GM10266 (cell line): ENCODE results near the gene TUNAR.

Experiments
- DNase-seq: peaks from one replicate; pipeline ENCODE4 v3.0.0; 2012; ENCODE audit errors: extremely low spot score
- CTCF ChIP-seq: IDR thresholded peaks from 2 replicates; pipeline ENCODE4 v1.5.1; 2012; ENCODE audit warnings: mild to moderate bottlenecking, low read depth; ENCODE audit not compliant: control insufficient read depth, insufficient read depth; ENCODE audit errors: missing control alignments

Gene TUNAR

GRCh38 chr14:95885866-95886265 is 9.2 kb downstream of the TUNAR start:
- no peak for TF ChIP-seq CTCF
- DNase-seq: no peak

GRCh38 chr14:95886366-95887056 is 9.9 kb downstream of the TUNAR start:
- TF ChIP-seq CTCF: no peak
- no peak for DNase-seq

- no peak for DNase-seq
- no peak for TF ChIP-seq CTCF
Observed at GRCh38 chr14:95887351-95887750, 10.7 kb downstream of the TUNAR start.

- no peak for TF ChIP-seq CTCF
- no peak for DNase-seq
Observed at GRCh38 chr14:95889236-95889979, 12.8 kb downstream of the TUNAR start.

- no peak for TF ChIP-seq CTCF
- no peak for DNase-seq
Observed at GRCh38 chr14:95891742-95892141, 15.1 kb downstream of the TUNAR start.

- no peak for DNase-seq
- no peak for TF ChIP-seq CTCF
Observed at GRCh38 chr14:95892142-95892541, 15.5 kb downstream of the TUNAR start.

GRCh38 chr14:95895720-95896119 is 19.1 kb downstream of the TUNAR start:
- DNase-seq: no peak
- peak; percentile 25 for TF ChIP-seq CTCF
